OCI-M2 (cell line): ENCODE data around the gene EPB41L2.
"Not testable (repeated sequence)": the region's sequence is repeated elsewhere in the genome, so short reads cannot be mapped to it uniquely, and the experiment has no call there.

Experiments
- DNase-seq: peaks from one replicate; lab custom pipeline; 2025; ENCODE audit not compliant: unreplicated experiment; lab: John Stamatoyannopoulos, UW

Gene EPB41L2

GRCh38 chr6:130815200-130816071 is 247.6 kb downstream of the EPB41L2 start:
- no peak for DNase-seq

GRCh38 chr6:130814506-130814905 is 248.5 kb downstream of the EPB41L2 start:
- DNase-seq, result no peak

GRCh38 chr6:130811932-130812331 is 251.1 kb downstream of the EPB41L2 start:
- no peak for DNase-seq

GRCh38 chr6:130810307-130811030 is 252.6 kb downstream of the EPB41L2 start:
- DNase-seq, result no peak

GRCh38 chr6:130801368-130801767 is 261.7 kb downstream of the EPB41L2 start:
- not testable (repeated sequence) for DNase-seq

GRCh38 chr6:130797061-130797460 is 266.0 kb downstream of the EPB41L2 start:
- DNase-seq, result no peak

- DNase-seq, result no peak
Measured at GRCh38 chr6:130796313-130796905, 266.6 kb downstream of the EPB41L2 start.

- no peak for DNase-seq
Measured at GRCh38 chr6:130794738-130795137, 268.3 kb downstream of the EPB41L2 start.

GRCh38 chr6:130794010-130794697 is 268.9 kb downstream of the EPB41L2 start:
- DNase-seq, result no peak
